NOMO-1 treated with dmso at 0.1 percent for 144 hours (cell line): ENCODE results near the gene CR1L.
"Not testable (repeated sequence)": the region's sequence is repeated elsewhere in the genome, so short reads cannot be mapped to it uniquely, and the experiment has no call there.

Experiments used
- DNase-seq: peaks from one replicate; lab custom pipeline; 2025; ENCODE audit not compliant: unreplicated experiment; lab: John Stamatoyannopoulos, UW

CR1L gene

DNA sequence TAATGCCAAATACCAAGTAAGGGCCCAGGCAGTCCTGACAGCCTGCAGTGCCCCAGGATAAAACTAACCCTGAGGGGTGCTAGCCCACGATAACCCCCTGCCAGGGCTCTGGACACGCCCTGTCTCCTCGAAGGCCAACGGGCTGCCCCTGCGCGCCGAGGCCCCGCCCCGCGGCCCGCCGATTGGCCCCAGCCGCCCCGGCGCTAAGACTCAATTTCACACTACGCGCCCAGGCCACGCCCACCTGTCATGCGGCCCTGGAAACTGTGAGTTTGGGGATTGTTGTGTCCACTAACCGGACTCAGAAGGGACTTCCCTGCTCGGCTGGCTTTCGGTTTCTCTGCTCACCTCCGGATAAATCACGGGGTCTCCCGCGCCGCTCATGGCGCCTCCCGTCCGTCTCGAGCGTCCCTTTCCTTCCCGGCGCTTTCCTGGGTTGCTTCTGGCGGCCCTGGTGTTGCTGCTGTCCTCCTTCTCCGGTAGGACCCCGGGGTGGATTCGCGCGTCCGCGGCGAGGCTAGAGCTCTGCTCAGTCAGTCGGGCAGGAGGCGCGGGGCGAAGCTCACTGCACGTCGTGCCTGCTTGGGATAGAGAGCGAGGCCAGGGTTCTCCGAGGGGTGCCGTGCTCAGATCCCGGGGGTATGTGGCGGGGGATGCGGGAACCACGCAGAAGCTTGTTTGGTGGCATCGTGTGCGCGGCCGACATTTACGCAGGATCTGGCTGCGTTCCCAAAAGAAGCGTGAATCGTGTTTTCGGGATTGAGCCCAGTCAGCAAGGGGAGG, at the start of gene CR1L:
CR1L (plus strand) TSS at position 282 of the 783 bp plus-strand sequence; CDS start at position 383, 101 bp downstream.
- DNase-seq, result peak; percentile 19

DNA sequence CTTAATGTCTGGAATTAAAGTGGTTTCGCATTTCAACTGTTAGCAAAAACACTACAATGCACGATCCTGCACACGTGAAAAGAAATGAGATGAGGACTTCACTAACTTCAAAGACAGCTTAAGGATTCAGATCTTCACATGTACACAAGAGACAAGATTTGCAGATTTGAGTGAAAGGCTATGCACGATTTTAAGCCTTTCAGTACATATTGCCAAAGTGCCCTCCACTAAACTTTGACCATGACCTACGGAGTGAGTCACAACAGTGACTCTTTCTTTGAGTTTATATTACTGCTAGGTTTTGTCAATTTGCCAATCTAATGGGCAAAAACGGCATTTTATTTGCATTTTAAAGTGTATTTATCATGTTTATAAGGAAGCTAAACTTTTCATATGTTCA, 41.2 kb upstream of the CR1L start:
- DNase-seq, result no peak

DNA sequence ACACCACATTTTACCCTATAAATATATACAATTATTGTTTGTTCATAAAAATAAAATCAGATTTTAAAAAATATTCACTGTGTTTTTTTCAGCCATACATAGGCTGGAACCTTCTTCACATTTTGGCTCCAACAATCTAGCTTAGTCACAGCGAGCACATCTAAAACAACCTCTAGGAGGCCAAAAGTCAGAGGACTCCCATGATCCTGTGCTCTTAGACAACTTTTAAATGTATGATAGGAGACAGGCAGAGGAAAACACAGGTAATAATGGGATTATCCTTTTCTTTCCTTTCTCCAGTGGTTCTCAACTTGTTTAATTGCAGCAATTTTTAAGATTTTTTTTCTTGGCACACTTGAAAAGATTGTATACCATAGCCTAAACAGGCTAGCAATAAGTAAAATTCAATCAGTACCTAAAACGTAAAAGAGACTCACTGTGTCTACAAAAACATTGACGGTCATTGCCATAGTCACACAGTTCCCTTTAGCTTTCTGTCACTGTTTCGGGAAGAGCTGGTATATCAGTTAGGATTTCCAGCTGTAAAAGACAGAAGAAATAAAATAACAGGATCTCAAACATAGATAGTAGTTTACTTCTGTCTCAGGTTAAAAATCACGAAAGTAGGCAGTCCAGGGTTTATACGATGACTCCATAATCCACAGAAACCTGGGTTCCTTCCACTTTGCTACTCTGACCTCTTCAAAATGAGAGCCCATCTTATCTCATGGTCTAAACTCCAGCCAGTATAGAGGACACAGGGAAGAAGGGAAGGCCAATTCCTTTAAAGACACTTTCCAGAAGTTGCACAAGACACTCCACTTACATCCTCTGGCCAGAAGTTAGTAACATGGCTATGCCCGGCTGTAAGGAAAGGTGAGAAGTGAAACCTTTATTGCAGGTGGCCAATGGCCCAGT, 39.2 kb upstream of the CR1L start:
- DNase-seq, result no peak

DNA sequence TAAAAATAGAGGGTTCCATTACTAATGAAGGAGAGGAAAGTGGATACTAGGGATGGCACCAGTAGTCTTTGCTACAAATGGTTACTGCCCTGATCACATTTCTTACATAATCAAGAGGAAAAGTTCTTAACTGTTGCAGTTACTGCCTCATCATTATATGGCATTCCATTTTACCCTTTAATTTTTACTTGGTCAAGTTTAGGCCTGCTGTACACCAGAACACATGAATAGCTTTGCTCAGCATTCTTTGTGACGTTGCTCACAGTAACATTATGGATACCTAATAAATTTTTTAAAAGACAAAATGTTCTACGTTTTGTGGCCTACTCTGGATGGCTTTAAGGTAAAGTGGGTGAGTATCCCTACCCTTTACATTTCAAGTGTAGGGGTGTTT, 38.6 kb upstream of the CR1L start:
- no peak for DNase-seq

DNA sequence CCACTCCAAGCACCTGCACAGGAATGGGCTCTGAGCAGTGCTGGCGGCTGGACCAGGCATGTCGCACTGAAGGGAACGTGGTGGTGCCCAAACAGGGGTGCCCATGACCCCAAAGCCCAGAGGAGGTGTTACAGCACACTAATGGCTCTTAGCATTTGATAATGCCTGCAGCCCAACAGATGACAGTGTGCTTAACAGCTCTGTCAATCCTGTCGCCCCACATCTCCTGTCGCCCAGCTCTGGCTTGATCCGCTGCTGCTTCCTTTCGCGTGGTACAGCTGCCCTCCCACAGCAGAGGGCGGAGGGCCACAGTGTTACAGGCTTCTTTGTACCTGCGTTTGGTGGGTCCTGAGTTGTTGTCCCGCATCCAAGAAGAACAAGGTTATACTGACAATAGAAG, 32.2 kb upstream of the CR1L start:
- no peak for DNase-seq

DNA sequence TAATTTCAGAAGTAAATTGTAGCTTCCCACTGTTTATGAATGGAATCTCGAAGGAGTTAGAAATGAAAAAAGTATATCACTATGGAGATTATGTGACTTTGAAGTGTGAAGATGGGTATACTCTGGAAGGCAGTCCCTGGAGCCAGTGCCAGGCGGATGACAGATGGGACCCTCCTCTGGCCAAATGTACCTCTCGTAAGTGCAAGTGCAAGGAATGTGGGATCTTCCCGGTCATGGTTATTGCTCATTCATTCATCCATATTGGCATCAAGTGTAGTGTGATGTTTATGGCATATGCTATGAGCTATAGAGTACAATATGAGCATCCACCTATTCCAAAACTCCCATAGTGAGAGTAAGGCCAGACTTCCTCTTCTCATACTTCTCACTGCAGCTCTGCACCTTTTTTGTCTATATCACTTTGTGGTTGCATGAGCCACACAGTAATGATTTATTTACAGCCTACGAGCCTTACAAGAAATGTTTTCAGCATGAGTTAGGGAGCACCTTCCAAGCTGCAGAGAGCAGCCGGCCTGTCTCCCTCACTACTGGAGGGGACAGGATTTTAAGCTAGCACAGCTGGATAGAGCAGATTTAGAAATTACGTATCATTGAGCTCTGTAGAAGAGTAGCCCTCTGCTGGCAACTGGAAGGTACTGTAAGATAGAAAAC, 24.9 kb upstream of the CR1L start:
- peak; percentile 17 for DNase-seq

DNA sequence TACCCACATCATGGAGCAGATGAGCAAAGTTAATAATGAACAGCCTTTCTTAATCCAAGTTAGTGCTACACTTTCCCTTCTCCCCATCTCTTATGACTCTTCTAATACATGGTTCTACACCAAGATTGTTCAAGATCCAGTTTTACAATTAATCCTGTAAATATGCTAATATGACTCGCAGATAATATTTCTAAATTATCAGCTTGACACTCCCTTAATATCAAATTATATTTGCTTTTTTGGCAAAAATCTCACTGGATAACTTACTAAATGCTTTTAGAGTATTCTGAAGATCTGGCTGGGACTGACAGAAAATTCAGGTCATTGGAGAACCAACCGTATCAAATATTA, 24.4 kb upstream of the CR1L start:
- DNase-seq, result no peak

DNA sequence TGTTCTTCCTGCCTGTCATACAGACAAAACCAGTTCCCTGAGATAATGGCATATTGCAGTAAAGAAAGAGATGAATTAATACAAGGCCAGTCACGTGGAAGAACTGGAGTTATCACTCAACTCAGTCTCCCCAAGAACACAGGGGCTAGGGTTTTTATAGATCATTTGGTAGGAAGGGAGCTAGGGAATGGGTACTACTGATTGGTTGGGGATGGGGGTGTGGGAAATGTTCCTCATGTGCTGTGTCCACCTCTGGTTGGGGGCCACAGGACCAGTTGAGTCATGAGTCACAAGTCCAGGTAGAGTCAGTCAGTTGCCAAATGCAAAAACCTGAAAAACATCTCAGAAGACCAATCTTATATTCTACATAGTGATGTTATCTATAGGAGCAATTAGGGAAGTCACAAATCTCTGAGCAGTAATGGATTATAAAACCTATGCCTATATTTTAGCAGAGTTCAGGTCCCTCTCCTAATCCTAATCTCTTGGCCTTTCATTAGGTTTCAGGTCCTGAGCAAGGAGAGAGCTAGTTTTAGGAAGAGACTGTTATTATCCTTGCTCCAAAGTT, 19.3 kb upstream of the CR1L start:
- DNase-seq, result not testable (repeated sequence)

DNA sequence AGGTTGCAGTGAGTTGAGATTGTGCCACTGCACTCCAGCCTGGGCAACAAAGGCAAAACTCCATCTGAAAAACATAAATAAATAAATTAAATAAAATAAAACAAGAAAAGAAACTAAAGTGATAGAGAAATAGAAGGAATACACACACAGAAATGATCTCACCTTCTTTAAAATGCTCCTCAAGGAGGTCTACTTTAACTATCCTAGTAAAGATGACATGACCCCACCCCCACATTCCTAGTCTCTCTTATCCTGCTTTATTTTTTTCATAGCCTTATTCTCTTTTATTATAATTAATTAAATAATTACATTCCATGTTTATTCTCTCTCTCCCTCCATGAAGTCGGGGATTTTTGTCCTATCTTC, 18.0 kb upstream of the CR1L start:
- DNase-seq, result no peak

DNA sequence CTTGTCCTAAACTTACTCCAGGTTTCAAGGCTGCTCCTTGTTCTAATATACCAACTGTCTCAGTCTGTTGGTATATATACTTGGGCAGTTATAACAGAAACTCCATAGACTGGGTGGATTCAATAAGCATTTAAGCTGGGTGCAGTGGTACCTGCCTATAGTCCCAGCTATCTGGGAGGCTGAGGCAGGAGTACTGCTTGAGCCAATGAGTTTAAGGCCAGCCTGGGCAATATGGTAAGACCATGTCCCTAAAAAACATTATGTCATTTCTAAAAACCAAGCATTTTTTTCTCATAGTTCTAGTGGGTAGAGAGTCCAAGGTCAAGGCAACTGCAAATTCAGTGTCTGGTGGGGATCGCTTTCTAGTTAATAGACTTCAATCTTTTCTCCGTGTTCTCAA, 17.4 kb upstream of the CR1L start:
- no peak for DNase-seq

DNA sequence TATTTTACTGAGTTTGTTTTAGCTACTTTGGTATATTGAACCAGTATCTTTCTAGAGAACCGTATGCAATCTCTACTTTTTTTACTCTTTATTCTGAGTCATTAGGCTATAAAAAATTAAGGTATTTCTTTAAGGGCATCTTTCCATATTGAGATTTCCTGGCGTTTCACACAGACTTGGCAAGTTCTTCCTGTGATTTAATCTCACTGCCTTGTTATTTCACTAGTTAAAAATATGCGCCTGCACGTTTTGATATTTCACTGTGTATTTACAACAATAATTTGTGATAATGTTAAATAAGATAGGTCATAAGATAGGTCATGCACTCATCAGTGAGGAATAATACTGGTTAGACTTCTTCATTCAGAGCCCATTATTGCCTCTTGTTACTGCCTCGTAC, 16.2 kb upstream of the CR1L start:
- DNase-seq, result no peak

DNA sequence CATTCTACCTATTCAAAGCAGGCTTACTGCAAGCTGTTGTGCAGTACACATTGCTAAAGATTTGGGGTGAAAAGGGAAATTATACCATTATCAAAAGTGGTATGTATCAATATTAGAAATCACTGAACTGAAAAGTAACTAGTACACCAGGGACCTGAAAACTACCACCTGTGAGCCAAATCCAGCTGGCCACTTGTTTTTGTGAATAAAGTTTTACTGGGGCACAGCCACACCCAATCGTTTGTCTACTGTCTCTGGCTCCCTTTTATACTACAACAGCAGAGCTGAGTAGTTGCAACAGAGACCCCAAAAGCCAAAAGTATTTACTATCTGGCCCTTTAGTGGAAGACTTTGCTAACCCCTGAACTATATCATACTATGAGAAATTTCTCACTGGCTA, 13.8 kb upstream of the CR1L start:
- no peak for DNase-seq

DNA sequence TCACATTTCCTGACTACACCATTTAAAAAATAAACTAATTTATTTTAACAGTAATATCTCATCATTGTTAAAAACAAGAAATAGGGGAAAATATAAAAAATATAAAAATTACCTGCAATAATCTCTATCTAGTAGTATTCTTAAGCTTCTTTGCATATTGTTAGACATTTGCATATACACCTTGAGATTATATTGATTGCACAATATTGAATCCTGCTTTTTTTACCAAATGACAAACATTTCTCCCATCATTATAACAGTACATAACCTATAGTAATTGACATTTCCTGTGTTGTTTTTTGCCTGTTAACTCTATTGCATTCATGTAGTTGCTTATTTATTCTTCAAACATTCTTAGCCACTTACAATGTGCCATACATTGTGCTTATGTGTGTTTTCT, 11.7 kb upstream of the CR1L start:
- no peak for DNase-seq

DNA sequence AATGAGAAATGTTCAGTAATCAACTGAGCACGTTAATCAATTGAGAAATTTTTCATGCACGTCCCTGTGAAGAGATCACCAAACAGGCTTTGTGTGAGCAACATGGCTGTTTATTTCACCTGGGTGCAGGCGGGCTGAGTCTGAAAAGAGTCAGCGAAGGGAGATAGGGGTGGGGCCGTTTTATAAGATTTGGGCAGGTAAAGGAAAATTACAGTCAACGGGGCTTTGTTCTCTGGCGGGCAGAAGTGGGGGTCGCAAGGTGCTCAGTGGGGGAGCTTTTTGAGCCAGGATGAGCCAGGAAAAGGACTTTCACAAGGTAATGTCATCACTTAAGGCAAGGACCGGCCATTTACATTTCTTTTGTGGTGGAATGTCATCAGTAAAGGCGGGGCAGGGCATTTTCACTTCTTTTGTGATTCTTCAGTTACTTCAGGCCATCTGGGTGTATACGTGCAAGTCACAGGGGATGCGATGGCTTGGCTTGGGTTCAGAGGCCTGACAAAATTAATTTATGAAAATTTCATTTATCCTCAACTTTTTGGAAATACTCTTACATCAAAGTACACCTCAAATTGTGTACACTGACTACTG, 11.1 kb upstream of the CR1L start:
- not testable (repeated sequence) for DNase-seq

DNA sequence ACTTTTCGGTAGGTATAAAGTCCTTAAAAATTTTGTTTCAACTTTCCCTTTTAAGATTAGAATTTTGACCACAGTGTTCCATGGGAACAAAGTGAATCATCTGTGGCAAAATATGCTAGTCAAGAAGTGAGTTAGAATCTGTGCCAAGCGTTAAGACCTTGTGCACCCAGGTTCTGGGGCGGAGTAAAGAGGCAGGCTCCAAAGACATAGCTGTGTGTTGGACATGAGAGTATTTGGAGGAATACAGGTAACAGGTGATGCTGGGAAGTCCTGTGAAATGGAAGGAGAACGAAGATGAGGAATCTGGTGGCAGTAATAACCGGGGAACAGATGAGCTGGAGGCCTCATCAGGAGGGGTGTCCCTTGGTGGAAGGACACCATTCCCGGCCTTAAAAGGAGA, 10.6 kb upstream of the CR1L start:
- DNase-seq, result not testable (repeated sequence)

DNA sequence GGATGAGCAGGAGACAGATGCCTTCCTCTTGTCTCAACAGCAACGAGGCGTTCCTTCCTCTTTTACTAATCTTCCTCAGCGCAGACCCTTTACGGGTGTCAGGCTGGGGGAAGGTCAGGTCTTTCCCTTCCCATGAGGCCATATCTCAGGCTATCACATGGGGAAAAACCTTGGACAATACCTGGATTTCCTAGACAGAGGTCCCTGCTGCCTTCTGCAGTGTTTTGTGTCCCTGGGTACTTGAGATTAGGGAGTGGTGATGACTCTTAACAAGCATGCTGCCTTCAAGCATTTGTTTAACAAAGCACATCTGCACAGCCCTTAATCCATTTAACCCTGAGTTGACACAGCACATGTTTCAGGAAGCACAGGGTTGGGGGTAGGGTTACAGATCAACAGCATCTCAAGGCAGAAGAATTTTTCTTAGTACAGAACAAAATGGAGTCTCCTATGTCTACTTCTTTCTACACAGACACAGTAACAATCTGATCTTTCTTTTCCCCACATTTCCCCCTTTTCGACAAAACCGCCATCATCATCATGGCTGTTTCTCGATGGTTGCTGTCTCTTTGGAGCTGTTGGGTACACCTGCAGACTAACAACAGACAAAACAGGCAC, 9.3 kb upstream of the CR1L start:
- DNase-seq, result not testable (repeated sequence)

DNA sequence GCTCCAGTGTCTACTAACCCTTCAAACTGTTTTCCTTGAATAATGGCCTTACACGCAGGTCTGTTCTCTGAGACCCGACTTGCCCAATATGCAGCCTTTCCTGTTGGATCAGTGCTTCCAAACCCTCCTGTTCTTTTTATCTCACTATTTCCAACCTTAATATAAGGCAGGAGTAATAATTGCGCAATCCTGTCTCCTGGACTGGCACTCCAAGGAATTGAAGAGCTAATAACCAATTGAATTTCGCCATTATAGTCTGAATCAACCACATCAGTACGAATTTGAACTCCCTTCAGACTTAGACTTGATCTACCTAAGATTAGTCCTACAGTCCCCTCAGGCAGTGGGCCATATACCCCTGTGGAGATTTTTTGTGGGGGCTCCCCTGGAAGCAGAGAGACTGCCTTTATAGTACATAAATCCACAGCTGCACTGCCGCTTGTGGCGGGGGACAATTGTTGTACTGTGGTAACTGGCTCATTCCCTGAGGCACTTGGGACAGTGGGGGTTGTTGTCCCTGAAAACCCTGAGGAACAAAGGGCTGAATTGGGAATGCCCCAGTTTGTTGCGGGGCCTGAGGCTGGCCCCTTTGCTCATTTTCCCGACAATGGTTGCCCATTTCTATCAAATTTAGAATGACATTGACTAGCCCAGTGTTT, 6.3 kb upstream of the CR1L start:
- not testable (repeated sequence) for DNase-seq

DNA sequence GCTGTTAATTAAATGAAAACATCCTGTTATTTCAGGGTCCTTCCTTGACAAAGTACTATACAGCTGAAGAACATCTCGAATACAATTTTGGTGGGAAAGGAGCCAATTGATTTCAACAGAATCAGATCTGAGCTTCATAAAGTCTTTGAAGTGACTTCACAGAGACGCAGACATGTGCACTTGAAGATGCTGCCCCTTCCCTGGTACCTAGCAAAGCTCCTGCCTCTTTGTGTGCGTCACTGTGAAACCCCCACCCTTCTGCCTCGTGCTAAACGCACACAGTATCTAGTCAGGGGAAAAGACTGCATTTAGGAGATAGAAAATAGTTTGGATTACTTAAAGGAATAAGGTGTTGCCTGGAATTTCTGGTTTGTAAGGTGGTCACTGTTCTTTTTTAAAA, 5.6 kb upstream of the CR1L start:
- DNase-seq, result not testable (repeated sequence)

DNA sequence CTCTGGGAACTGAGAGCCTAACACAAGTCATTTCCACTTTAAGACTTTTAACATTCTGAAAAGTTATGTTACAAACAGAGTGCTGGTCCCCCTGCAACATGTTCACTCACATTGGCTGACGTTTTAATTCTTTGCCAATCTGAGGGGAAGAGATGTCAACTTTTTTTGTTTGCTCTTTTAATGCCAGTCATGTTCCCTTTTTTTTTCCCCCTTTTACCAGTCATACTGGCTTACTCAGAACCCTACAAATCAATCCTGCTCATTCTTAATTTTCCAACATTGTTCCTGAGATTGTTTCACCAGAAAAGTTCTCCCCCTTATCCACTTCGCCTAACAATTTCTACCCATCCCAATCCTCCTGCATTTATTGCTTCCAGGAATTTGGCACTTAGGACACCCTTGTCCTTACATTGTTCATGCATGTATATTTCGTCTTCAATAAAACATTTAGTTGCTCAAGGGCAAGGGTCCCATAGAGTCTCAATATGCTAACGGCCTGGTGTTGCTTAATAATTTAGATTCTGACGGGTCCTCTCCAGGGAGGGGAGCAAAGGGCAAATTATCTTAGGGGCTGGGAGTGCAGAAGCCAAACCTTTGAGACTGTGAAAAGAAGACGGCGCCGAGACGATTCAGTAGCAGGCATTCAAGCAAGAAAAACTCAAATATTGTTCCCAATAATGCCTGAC, 624 bp upstream of the CR1L start:
- no peak for DNase-seq
